Dedifferentiated amniotic fluid mesenchymal stem cell (primary cell): ENCODE measurements around the gene NUFIP2.
A peak's percentile ranks its signal among the peaks of the same experiment; 100 is the strongest.
"Not testable (repeated sequence)": the region's sequence is repeated elsewhere in the genome, so short reads cannot be mapped to it uniquely, and the experiment has no call there.

Experiments used
- DNase-seq: peaks from one replicate; pipeline ENCODE4 v3.0.0-alpha.2; 2016; ENCODE audit errors: extremely low spot score

The NUFIP2 gene

DNA sequence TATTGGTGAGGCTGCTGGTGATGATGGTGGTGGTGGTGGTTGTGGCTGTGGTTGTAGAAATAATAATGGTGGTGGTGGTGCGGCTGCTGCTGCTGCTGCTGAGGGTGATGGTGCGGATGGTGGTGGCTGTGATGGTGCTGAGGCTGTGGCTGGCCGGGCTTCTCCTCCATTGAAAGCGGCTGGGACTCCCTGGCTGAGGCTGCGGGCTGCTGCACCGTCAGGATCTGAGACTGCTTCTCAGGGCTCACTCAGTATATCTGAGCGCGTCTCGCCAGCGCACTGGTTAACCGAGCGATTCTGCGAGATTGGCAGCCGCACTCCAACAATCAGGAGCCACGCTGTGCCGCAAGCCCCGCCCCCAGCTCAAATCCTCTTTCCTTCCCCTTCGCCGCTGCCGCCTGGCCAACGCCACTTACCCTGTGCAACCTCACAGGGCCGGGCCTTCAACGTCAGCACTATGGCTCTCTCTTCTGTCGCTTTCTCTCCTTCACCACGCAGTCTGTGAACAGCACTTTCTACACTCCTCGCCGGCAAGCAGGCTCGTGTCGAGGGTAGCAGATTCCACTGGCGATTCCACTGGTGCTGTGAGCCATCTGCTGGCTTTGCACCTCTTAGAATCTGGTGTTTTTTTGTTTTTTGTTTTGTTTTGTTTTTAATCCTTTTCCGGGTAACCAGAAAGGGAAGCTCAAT lies at the start of gene NUFIP2:
NUFIP2 (minus strand) TSS at position 259 of the 690 bp plus-strand sequence; CDS start at position 170, 89 bp downstream.
- peak; percentile 99 for DNase-seq

GRCh38 chr17:29342158-29342765 lies 48.3 kb upstream of the NUFIP2 start:
- DNase-seq, result no peak

- no peak for DNase-seq
These were observed 47.8 kb upstream of the NUFIP2 start for GRCh38 chr17:29341726-29342125.

GRCh38 chr17:29339016-29339415 lies 45.1 kb upstream of the NUFIP2 start:
- DNase-seq, result not testable (repeated sequence)

GRCh38 chr17:29331708-29332085 lies 37.7 kb upstream of the NUFIP2 start:
- DNase-seq, result no peak

DNA sequence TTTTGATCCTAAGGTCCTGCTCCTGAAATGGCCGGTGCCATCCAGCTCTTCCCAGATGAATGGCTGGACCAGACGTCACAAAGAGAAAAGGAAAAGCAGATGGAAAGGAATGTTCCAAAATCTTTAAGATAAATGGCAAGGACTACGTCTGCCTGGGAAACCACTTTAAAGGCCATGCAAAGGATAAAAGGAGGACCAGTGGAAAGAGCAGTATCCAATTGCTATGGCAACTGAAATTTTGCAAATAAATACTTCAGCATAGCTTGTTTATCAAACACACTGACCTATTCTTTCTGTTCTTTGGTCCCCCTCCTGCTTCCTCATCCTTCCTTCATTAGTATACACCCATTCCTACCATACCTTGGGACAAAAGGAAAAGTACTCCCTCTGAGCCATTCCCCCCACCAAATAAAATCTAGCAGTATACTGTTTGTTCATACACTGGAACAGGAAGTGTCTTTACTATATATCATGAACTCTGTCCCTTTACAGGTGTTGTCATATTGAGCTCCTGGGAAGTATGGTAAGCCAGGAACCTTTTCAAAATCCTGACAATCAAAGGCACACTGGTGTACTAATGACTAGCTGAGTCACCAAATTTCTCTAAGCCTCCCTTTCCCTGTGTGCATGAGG lies 37.2 kb upstream of the NUFIP2 start:
- no peak for DNase-seq

DNA sequence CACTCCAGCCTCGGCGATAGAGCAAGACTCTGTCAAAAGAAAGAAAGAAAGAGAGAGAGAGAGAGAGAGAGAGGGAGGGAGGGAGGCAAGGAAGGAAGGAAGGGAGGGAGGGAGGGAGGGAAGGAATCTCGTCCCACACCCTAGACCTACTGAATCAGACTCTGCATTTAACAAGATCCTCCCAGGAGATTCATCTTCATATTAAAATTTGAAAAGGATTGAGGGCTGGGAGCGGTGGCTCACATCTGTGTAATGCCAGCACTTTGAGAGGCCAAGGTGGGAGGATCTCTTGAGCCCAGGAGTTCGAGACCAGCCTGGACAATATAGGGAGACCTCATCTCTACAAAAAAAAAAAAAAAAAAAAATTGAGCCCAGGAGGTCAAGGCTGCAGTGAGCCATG lies 33.5 kb upstream of the NUFIP2 start:
- DNase-seq, result no peak

- DNase-seq, result no peak
These were observed 32.3 kb upstream of the NUFIP2 start for GRCh38 chr17:29326023-29326813.

GRCh38 chr17:29322363-29322762 lies 28.4 kb upstream of the NUFIP2 start:
- DNase-seq, result no peak

DNA sequence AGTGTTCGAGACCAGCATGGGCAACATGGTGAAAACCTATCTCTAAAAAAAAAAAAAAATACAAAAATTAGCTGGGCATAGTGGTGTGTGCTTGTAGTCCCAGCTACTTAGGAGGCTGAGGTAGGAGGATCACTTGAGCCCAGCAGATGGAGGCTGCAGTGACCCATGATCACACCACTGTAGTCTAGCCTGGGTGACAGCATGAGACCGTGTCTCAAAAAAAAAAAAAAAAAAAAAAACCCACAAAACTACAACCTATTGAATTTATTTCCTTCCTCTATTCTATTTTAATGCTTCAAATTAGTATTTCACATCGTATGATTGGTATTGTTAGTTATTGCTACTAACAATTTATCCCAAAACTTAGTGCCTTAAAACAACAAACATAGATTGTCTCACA lies 9.4 kb upstream of the NUFIP2 start:
- DNase-seq, result no peak

- no peak for DNase-seq
These were observed 5.1 kb upstream of the NUFIP2 start for GRCh38 chr17:29299031-29299430.

- no peak for DNase-seq
These were observed 1.5 kb upstream of the NUFIP2 start for GRCh38 chr17:29295420-29295819.

- DNase-seq, result no peak
These were observed 592 bp upstream of the NUFIP2 start for GRCh38 chr17:29294580-29294900.

- peak; percentile 39 for DNase-seq
These were observed 707 bp downstream of the NUFIP2 start for GRCh38 chr17:29292992-29293889.

- DNase-seq, result no peak
These were observed 1.6 kb downstream of the NUFIP2 start for GRCh38 chr17:29292071-29292991.

- DNase-seq, result peak; percentile 78
These were observed 2.7 kb downstream of the NUFIP2 start for GRCh38 chr17:29291163-29291752.

GRCh38 chr17:29289852-29290251 lies 4.1 kb downstream of the NUFIP2 start:
- no peak for DNase-seq

DNA sequence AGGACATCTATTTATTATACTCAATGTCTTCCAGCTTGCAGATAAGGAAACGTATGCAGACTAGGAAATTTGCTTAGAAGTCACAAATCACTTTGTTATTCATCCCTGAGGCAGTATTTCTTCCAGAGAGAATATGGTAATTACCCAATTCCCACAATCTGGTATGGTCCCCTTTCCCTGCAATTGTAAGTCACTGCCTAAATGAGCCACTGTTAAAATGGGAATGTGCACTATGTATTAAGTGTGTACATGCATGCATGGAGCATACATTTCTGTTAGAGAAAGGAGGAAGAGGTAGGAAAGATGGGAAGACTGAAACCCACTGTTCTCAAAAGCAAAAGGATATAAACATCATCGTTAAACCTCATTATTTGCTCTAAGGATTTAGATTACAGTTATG lies 10.0 kb downstream of the NUFIP2 start:
- DNase-seq, result no peak

DNA sequence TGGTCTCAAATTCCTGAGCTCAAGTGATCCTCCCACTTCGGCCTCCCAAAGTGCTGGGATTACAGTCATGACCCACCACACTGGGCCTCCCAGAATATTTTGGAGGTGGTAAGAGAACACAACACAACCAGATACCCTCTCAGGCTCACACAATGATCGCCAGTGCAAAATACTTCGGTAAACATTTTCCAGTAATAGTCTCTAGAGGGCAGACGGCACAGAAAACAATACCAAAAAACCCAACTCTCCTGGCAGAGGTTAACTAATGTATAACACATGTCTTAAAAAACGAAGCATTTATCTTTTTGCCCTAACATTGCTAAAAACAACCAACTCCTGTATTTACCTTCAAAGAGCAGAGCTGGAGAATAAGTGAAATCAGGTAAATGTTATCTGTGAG lies 10.5 kb downstream of the NUFIP2 start:
- DNase-seq, result no peak
